GF-D8 (cell line): ENCODE results near the gene PHEX.

Experiments
- DNase-seq: peaks from one replicate; lab custom pipeline; 2025; lab: John Stamatoyannopoulos, UW

The PHEX gene

GRCh38 chrX:22150371-22150770 is 118.2 kb downstream of the PHEX start:
- DNase-seq = no peak

- no peak for DNase-seq
Measured at GRCh38 chrX:22155126-22155525, 123.0 kb downstream of the PHEX start.

GRCh38 chrX:22159071-22159470 is 126.9 kb downstream of the PHEX start:
- DNase-seq = no peak

- no peak for DNase-seq
Measured at GRCh38 chrX:22163326-22163725, 131.2 kb downstream of the PHEX start.

GRCh38 chrX:22164770-22165388 is 132.8 kb downstream of the PHEX start:
- no peak for DNase-seq

GRCh38 chrX:22165732-22166457 is 133.8 kb downstream of the PHEX start:
- no peak for DNase-seq

GRCh38 chrX:22171287-22172060 is 139.3 kb downstream of the PHEX start:
- no peak for DNase-seq

- no peak for DNase-seq
Measured at GRCh38 chrX:22173966-22174365, 141.8 kb downstream of the PHEX start.

GRCh38 chrX:22177950-22178515 is 145.9 kb downstream of the PHEX start:
- DNase-seq = no peak

- DNase-seq = no peak
Measured at GRCh38 chrX:22184096-22184495, 152.0 kb downstream of the PHEX start.

- no peak for DNase-seq
Measured at GRCh38 chrX:22186165-22186564, 154.0 kb downstream of the PHEX start.

- no peak for DNase-seq
Measured at GRCh38 chrX:22192419-22193060, 160.4 kb downstream of the PHEX start.

GRCh38 chrX:22193851-22194659 is 161.9 kb downstream of the PHEX start:
- DNase-seq = no peak

- DNase-seq = no peak
Measured at GRCh38 chrX:22194660-22194945, 162.5 kb downstream of the PHEX start.

GRCh38 chrX:22196149-22196548 is 164.0 kb downstream of the PHEX start:
- DNase-seq = no peak

GRCh38 chrX:22202251-22202650 is 170.1 kb downstream of the PHEX start:
- DNase-seq = no peak

- no peak for DNase-seq
Measured at GRCh38 chrX:22203186-22203585, 171.1 kb downstream of the PHEX start.

GRCh38 chrX:22206781-22207180 is 174.7 kb downstream of the PHEX start:
- no peak for DNase-seq

GRCh38 chrX:22220941-22221340 is 188.8 kb downstream of the PHEX start:
- no peak for DNase-seq

- DNase-seq = no peak
Measured at GRCh38 chrX:22234380-22234779, 202.3 kb downstream of the PHEX start.

GRCh38 chrX:22237479-22237878 is 205.4 kb downstream of the PHEX start:
- DNase-seq = no peak

GRCh38 chrX:22246620-22247019 is 214.5 kb downstream of the PHEX start:
- no peak for DNase-seq
